Measurements from ENCODE around the gene STX1B.

- TF ChIP-seq, protein P1, sequence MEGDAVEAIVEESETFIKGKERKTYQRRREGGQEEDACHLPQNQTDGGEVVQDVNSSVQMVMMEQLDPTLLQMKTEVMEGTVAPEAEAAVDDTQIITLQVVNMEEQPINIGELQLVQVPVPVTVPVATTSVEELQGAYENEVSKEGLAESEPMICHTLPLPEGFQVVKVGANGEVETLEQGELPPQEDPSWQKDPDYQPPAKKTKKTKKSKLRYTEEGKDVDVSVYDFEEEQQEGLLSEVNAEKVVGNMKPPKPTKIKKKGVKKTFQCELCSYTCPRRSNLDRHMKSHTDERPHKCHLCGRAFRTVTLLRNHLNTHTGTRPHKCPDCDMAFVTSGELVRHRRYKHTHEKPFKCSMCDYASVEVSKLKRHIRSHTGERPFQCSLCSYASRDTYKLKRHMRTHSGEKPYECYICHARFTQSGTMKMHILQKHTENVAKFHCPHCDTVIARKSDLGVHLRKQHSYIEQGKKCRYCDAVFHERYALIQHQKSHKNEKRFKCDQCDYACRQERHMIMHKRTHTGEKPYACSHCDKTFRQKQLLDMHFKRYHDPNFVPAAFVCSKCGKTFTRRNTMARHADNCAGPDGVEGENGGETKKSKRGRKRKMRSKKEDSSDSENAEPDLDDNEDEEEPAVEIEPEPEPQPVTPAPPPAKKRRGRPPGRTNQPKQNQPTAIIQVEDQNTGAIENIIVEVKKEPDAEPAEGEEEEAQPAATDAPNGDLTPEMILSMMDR (IDR thresholded peaks at IDR 0.05) = no peak
- TF ChIP-seq POLR2A (IDR thresholded peaks at IDR 0.05) = no peak
Measured at GRCh38 chr16:30967795-30968194, 42.6 kb downstream of the STX1B start.
